Fibroblast of the conjunctiva (primary cell): ENCODE data around the gene MEIS2.

Experiments used
- DNase-seq: peaks from one replicate; pipeline ENCODE4 v3.0.0-alpha.2; 2010; ENCODE audit warnings: low read depth

Gene MEIS2

GRCh38 chr15:36877294-36877693 lies 223.1 kb downstream of the MEIS2 start:
- no peak for DNase-seq

DNA sequence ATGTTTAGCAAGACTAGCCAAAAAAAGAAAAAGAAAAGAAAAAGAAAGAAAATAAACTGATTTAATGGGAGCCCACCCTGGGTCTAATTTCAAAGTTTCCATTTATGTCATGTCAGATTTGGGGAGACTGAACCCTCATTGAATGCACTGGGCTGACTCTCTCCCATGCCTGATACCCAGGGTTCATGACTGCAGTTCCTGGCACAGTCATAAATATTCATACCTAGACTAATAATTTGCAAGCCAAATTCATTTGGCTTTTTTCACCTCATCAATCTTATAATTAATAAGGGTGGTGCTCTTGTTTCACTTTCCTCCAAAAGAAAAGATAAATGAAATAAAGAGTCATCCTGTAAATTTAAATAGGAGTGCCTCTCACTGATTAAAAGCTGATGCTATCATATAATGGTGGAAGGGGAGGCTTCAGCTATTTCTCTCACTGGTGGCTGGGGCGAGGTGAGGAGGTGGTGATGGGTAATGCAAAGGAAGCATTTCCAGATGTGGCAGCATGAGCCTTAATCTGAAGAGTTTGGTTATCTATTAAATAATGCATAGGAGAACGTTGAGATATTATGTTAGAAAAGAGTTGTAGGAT lies 224.5 kb downstream of the MEIS2 start:
- no peak for DNase-seq

- no peak for DNase-seq
Measured at GRCh38 chr15:36874930-36875329, 225.4 kb downstream of the MEIS2 start.

DNA sequence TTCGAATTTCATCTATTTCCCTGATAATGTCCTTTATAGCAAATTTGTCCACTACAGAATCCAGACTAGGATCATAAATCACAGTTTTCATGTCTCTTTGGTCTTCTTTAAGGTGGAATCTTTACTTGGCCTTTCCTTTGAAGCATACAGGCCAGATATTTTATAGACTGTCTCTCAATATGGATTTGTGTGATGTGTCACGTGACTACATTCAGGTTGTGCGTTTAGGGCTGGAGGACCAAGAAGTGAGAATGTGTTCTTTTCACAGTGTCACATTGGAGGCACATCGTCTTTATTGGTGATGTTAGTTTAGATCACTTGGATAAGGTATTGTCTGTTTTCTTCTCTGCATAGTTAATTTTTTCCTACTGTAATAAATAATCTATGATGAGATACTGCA lies 232.9 kb downstream of the MEIS2 start:
- DNase-seq, result no peak

- no peak for DNase-seq
Measured at GRCh38 chr15:36866896-36867295, 233.5 kb downstream of the MEIS2 start.

GRCh38 chr15:36863570-36863969 lies 236.8 kb downstream of the MEIS2 start:
- no peak for DNase-seq

GRCh38 chr15:36860792-36861191 lies 239.6 kb downstream of the MEIS2 start:
- DNase-seq, result no peak

GRCh38 chr15:36858423-36858822 lies 241.9 kb downstream of the MEIS2 start:
- DNase-seq, result no peak

- no peak for DNase-seq
Measured at GRCh38 chr15:36856339-36856973, 243.9 kb downstream of the MEIS2 start.

GRCh38 chr15:36850864-36851263 lies 249.5 kb downstream of the MEIS2 start:
- no peak for DNase-seq

DNA sequence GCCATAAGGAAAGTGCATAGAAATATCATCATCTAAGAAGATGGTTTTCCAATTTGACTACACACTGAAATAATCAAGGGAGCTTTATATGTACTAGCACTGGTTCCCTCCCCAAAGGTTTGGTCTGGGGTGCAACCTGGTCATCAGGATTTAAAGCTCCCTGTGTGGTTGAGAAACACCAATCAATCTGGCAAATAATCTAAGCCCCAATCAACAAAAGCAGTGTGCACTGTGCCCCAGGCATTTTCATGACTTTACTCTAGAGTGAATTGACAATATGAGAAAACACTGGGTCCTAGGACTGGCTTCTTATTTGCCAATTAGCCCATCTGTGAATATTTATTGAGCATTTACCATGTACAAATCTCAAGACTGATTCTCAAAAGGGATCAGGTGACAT lies 255.1 kb downstream of the MEIS2 start:
- no peak for DNase-seq

DNA sequence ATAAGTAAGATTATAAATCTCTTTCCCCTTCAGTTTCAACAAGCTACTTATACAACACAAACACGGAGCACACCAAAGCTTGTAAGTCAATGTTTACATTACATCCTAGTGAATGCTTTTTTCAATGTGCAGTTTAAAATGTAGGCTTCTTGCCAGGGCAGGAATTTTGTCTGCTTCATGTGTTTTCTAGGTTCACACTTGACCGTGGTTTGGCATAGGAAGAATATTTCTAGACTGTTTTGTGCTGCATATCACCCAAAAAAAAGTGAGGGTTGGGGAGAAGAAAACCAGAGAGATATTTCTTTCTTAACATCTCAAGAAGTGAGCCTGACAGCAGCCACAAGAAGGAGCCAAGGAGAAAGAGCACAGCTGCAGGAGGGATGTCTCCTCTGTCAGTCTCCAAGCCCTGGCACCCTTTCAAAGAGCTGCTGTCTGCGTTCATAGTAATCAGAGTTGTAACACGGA lies 255.8 kb downstream of the MEIS2 start:
- DNase-seq, result no peak

GRCh38 chr15:36843822-36844221 lies 256.5 kb downstream of the MEIS2 start:
- DNase-seq, result no peak

DNA sequence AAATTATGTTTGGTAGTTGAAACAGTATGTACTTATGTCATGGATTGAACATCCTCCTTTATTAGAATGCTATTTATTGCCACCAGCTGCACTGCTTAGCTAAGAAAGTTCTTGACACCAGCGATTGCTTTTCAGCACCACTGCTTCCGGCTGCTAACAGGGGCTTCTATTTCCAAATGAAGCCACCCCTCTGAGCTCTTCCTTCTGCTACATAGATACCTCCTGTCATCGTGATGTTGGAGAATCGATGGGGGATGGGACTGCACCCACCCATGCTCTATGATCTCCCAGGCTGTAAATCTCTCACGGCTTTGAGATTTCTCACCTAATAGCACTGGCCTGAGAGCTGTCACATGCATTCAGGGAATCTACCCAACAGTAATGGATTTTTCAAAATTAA lies 259.2 kb downstream of the MEIS2 start:
- DNase-seq, result no peak
